GM23338 (cell line): ENCODE measurements around the gene TNS1. TPM values are rescaled to one million over a fixed set of nuclear protein-coding genes. Genes with fewer than 3 reads are reported as not detected.
A peak's percentile ranks its signal among the peaks of the same experiment; 100 is the strongest.

Source experiments
- ATAC-seq: fragments of 200-7000 bp; cut with Tn5 transposase; 3 replicates; pipeline ENCODE4 v1.9.1; 2020
- DNase-seq: peaks from one replicate; pipeline ENCODE4 v3.0.0-alpha.2; 2015; ENCODE audit warnings: low spot score
- H2AFZ ChIP-seq: fragments of 200-600 bp; sonication (generic); 2 replicates; pipeline ENCODE4 v1.8.0; 2016; ENCODE audit warnings: antibody characterized with exemption, mild to moderate bottlenecking, moderate library complexity
- H3F3A ChIP-seq: fragments of 200-600 bp; sonication (generic); replicated peaks from 2 replicates; pipeline ENCODE4 v1.8.0; 2017; ENCODE audit warnings: antibody characterized with exemption, mixed run types, low read depth
- H3K27ac ChIP-seq: fragments of 200-600 bp; sonication (generic); 2 replicates; pipeline ENCODE4 v1.6.1; 2016; ENCODE audit warnings: low read depth
- H3K27me3 ChIP-seq: fragments of 200-600 bp; sonication (generic); 2 replicates; pipeline ENCODE4 v1.8.0; 2016; ENCODE audit warnings: mild to moderate bottlenecking, mixed run types, moderate library complexity; ENCODE audit not compliant: insufficient read depth
- H3K36me3 ChIP-seq: fragments of 200-600 bp; sonication (generic); 2 replicates; pipeline ENCODE4 v1.8.0; 2016; ENCODE audit warnings: mild to moderate bottlenecking; ENCODE audit not compliant: insufficient read depth
- H3K4me1 ChIP-seq: fragments of 200-600 bp; sonication (generic); 2 replicates; pipeline ENCODE4 v1.8.0; 2016; ENCODE audit warnings: mild to moderate bottlenecking, moderate library complexity; ENCODE audit not compliant: insufficient read depth
- H3K4me2 ChIP-seq: fragments of 200-600 bp; sonication (generic); 2 replicates; pipeline ENCODE4 v1.7.1; 2017; ENCODE audit warnings: mixed run types
- H3K4me3 ChIP-seq: fragments of 200-600 bp; sonication (generic); 2 replicates; pipeline ENCODE4 v1.6.1; 2016; ENCODE audit warnings: mixed run types
- H3K79me2 ChIP-seq: fragments of 200-600 bp; sonication (generic); replicated peaks from 2 replicates; pipeline ENCODE4 v1.8.0; 2017; ENCODE audit warnings: mild to moderate bottlenecking; ENCODE audit not compliant: insufficient read depth
- H3K9me2 ChIP-seq: fragments of 200-600 bp; sonication (generic); 2 replicates; pipeline ENCODE4 v1.8.0; 2017; ENCODE audit not compliant: insufficient read depth
- H4K20me1 ChIP-seq: fragments of 200-600 bp; sonication (generic); replicated peaks from 2 replicates; pipeline ENCODE4 v1.8.0; 2017; ENCODE audit warnings: mild to moderate bottlenecking; ENCODE audit not compliant: insufficient read depth
- H3K27ac Mint-ChIP-seq: 2 replicates; pipeline ENCODE4 v1.8.0; 2020; ENCODE audit warnings: inconsistent platforms, mild to moderate bottlenecking, moderate library complexity, mixed read lengths
- H3K27me3 Mint-ChIP-seq: 3 replicates; pipeline ENCODE4 v1.8.0; 2022; ENCODE audit warnings: low read depth, mild to moderate bottlenecking, moderate library complexity, mixed read lengths, inconsistent platforms; ENCODE audit not compliant: insufficient read depth, poor library complexity
- H3K36me3 Mint-ChIP-seq: 3 replicates; pipeline ENCODE4 v1.8.0; 2021; ENCODE audit warnings: low read depth, mild to moderate bottlenecking, inconsistent platforms, moderate library complexity, mixed read lengths
- H3K4me1 Mint-ChIP-seq: 3 replicates; pipeline ENCODE4 v1.8.0; 2020; ENCODE audit warnings: mild to moderate bottlenecking, inconsistent platforms, mixed read lengths
- H3K4me3 Mint-ChIP-seq: 3 replicates; pipeline ENCODE4 v1.8.0; 2021; ENCODE audit warnings: moderate library complexity, mild to moderate bottlenecking, inconsistent platforms, mixed read lengths
- H3K9me3 Mint-ChIP-seq: 3 replicates; pipeline ENCODE4 v1.8.0; 2020; ENCODE audit warnings: moderate library complexity, mild to moderate bottlenecking, inconsistent platforms, mixed read lengths
- CREB1 ChIP-seq: fragments of 250-450 bp; sonication (Bioruptor Pico); IDR thresholded peaks from 2 replicates; pipeline ENCODE4 v1.5.0; 2020; ENCODE audit warnings: low read depth, mild to moderate bottlenecking, moderate library complexity
- CTCF ChIP-seq, 2 experiments: fragments of 200-600 bp in 1 of 2; sonication (generic) in 1 of 2; conservative IDR thresholded peaks; 2 replicates each; pipeline versions ENCODE4 v1.5.1 to v1.6.1; 2016 to 2017; ENCODE audit warnings: antibody characterized with exemption in 2 of 2, low read depth in 2 of 2, mild to moderate bottlenecking in 2 of 2, moderate library complexity in 1 of 2
- ETS1 ChIP-seq: IDR thresholded peaks from 2 replicates; pipeline ENCODE4 v1.6.1; 2016; ENCODE audit warnings: antibody characterized with exemption
- EZH2phosphoT487 ChIP-seq: fragments of 200-600 bp; sonication (generic); IDR thresholded peaks from one replicate; pipeline ENCODE4 v1.8.1; 2018; ENCODE audit warnings: antibody characterized with exemption; ENCODE audit not compliant: unreplicated experiment
- JUNB ChIP-seq: IDR thresholded peaks from one replicate; pipeline ENCODE4 v1.6.1; 2016; ENCODE audit warnings: antibody characterized with exemption; ENCODE audit not compliant: unreplicated experiment
- NANOG ChIP-seq: IDR thresholded peaks from 2 replicates; pipeline ENCODE4 v1.6.1; 2016; ENCODE audit warnings: antibody characterized with exemption, borderline replicate concordance
- STAT1 ChIP-seq: IDR thresholded peaks from one replicate; pipeline ENCODE4 v1.6.1; 2016; ENCODE audit warnings: antibody characterized with exemption; ENCODE audit not compliant: unreplicated experiment
- ZNF114 ChIP-seq: fragments of 250-450 bp; sonication (Bioruptor Pico); IDR thresholded peaks from 2 replicates; pipeline ENCODE4 v1.5.0; 2020; ENCODE audit warnings: mild to moderate bottlenecking, moderate library complexity
- ZNF331 ChIP-seq: fragments of 250-450 bp; sonication (Bioruptor Pico); IDR thresholded peaks from 2 replicates; pipeline ENCODE4 v1.5.0; 2020; ENCODE audit warnings: low read depth, mild to moderate bottlenecking, moderate library complexity
- ZNF462 ChIP-seq: fragments of 250-450 bp; sonication (Bioruptor Pico); IDR thresholded peaks from 2 replicates; pipeline ENCODE4 v1.5.0; 2020; ENCODE audit warnings: mild to moderate bottlenecking, moderate library complexity
- polyA plus RNA-seq: library from polyadenylated mRNA; unstranded; fragments of >200 nt; fragmentation: Nextera tagmentation; extraction: Ambion mirVana; gene quantifications from 2 replicates; pipeline ENCODE4 v1.2.1, GENCODE V29; 2016
- total RNA-seq: library from RNA; depleted of rRNA; stranded (reverse); fragments of >200 nt; shearing (Covaris generic); gene quantifications from 2 replicates; pipeline ENCODE4 v1.2.3, GENCODE V29; 2014

TNS1 gene
- total and polyA plus RNA-seq, 2 experiments from 2014 or later = 2.0 to 7.4 TPM

- TF ChIP-seq ZNF462 (CRISPR knock-in tag) (no peak), JUNB (no peak), EZH2phosphoT487 (no peak), NANOG (no peak), CREB1 (CRISPR knock-in tag) (no peak), STAT1 (no peak), ETS1 (no peak), ZNF331 (CRISPR knock-in tag) (no peak)
Observed at GRCh38 chr2:217933617-217933993, 69.2 kb downstream of the TNS1 start (continued).

- peaks cover 34% of the 10 kb centered on the region for H3K4me1 ChIP-seq
- H2AFZ ChIP-seq = no peak overlapping the region
- H3K9me2 ChIP-seq = no peaks in the 10 kb centered on the region
- Mint-ChIP-seq H3K27me3 (peaks cover 29% of the 10 kb centered on the region), H3K36me3 (no peaks in the 10 kb centered on the region), H3K27ac (peak overlapping the region; percentile 4; the same call in 1 of the 2 replicates), H3K9me3 (no peaks in the 10 kb centered on the region), H3K4me1 (peaks cover 65% of the 10 kb centered on the region), H3K4me3 (no peak overlapping the region)
- H3F3A ChIP-seq = no peaks in the 10 kb centered on the region; the same call in 1 of the 2 replicates
- H3K4me3 ChIP-seq = no peak overlapping the region
- H3K36me3 ChIP-seq = no peaks in the 10 kb centered on the region
- no peaks in the 10 kb centered on the region for H3K27me3 ChIP-seq
- H3K4me2 ChIP-seq = no peak overlapping the region
- H3K27ac ChIP-seq = no peak overlapping the region
- ATAC-seq (no peak), DNase-seq (peak; percentile 39)
- H4K20me1 ChIP-seq = no peaks in the 10 kb centered on the region; the same call in 1 of the 2 replicates
- TF ChIP-seq CTCF (conservative IDR thresholded peaks at IDR 0.05; ENCODE audit: low read depth in 2 of 2) (peak; percentile 39 to 51), JUNB (no peak), ZNF114 (CRISPR knock-in tag) (no peak)
- no peaks in the 10 kb centered on the region for H3K79me2 ChIP-seq
Observed at GRCh38 chr2:217932803-217933616, 69.8 kb downstream of the TNS1 start.
